GM23338 (cell line): ENCODE results near the gene MOB2. TPM values are rescaled to one million over a fixed set of nuclear protein-coding genes. Genes with fewer than 3 reads are reported as not detected.

Source experiments
- ATAC-seq: fragments of 200-7000 bp; cut with Tn5 transposase; 3 replicates; pipeline ENCODE4 v1.9.1; 2020
- DNase-seq: peaks from one replicate; pipeline ENCODE4 v3.0.0-alpha.2; 2015; ENCODE audit warnings: low spot score
- H2AFZ ChIP-seq: fragments of 200-600 bp; sonication (generic); 2 replicates; pipeline ENCODE4 v1.8.0; 2016; ENCODE audit warnings: antibody characterized with exemption, mild to moderate bottlenecking, moderate library complexity
- H3F3A ChIP-seq: fragments of 200-600 bp; sonication (generic); replicated peaks from 2 replicates; pipeline ENCODE4 v1.8.0; 2017; ENCODE audit warnings: antibody characterized with exemption, mixed run types, low read depth
- H3K27ac ChIP-seq: fragments of 200-600 bp; sonication (generic); 2 replicates; pipeline ENCODE4 v1.6.1; 2016; ENCODE audit warnings: low read depth
- H3K27me3 ChIP-seq: fragments of 200-600 bp; sonication (generic); 2 replicates; pipeline ENCODE4 v1.8.0; 2016; ENCODE audit warnings: mild to moderate bottlenecking, mixed run types, moderate library complexity; ENCODE audit not compliant: insufficient read depth
- H3K36me3 ChIP-seq: fragments of 200-600 bp; sonication (generic); 2 replicates; pipeline ENCODE4 v1.8.0; 2016; ENCODE audit warnings: mild to moderate bottlenecking; ENCODE audit not compliant: insufficient read depth
- H3K4me1 ChIP-seq: fragments of 200-600 bp; sonication (generic); 2 replicates; pipeline ENCODE4 v1.8.0; 2016; ENCODE audit warnings: mild to moderate bottlenecking, moderate library complexity; ENCODE audit not compliant: insufficient read depth
- H3K4me2 ChIP-seq: fragments of 200-600 bp; sonication (generic); 2 replicates; pipeline ENCODE4 v1.7.1; 2017; ENCODE audit warnings: mixed run types
- H3K4me3 ChIP-seq: fragments of 200-600 bp; sonication (generic); 2 replicates; pipeline ENCODE4 v1.6.1; 2016; ENCODE audit warnings: mixed run types
- H3K79me2 ChIP-seq: fragments of 200-600 bp; sonication (generic); replicated peaks from 2 replicates; pipeline ENCODE4 v1.8.0; 2017; ENCODE audit warnings: mild to moderate bottlenecking; ENCODE audit not compliant: insufficient read depth
- H3K9me2 ChIP-seq: fragments of 200-600 bp; sonication (generic); 2 replicates; pipeline ENCODE4 v1.8.0; 2017; ENCODE audit not compliant: insufficient read depth
- H4K20me1 ChIP-seq: fragments of 200-600 bp; sonication (generic); replicated peaks from 2 replicates; pipeline ENCODE4 v1.8.0; 2017; ENCODE audit warnings: mild to moderate bottlenecking; ENCODE audit not compliant: insufficient read depth
- H3K27ac Mint-ChIP-seq: 2 replicates; pipeline ENCODE4 v1.8.0; 2020; ENCODE audit warnings: inconsistent platforms, mild to moderate bottlenecking, moderate library complexity, mixed read lengths
- H3K27me3 Mint-ChIP-seq: 3 replicates; pipeline ENCODE4 v1.8.0; 2022; ENCODE audit warnings: low read depth, mild to moderate bottlenecking, moderate library complexity, mixed read lengths, inconsistent platforms; ENCODE audit not compliant: insufficient read depth, poor library complexity
- H3K36me3 Mint-ChIP-seq: 3 replicates; pipeline ENCODE4 v1.8.0; 2021; ENCODE audit warnings: low read depth, mild to moderate bottlenecking, inconsistent platforms, moderate library complexity, mixed read lengths
- H3K4me1 Mint-ChIP-seq: 3 replicates; pipeline ENCODE4 v1.8.0; 2020; ENCODE audit warnings: mild to moderate bottlenecking, inconsistent platforms, mixed read lengths
- H3K4me3 Mint-ChIP-seq: 3 replicates; pipeline ENCODE4 v1.8.0; 2021; ENCODE audit warnings: moderate library complexity, mild to moderate bottlenecking, inconsistent platforms, mixed read lengths
- H3K9me3 Mint-ChIP-seq: 3 replicates; pipeline ENCODE4 v1.8.0; 2020; ENCODE audit warnings: moderate library complexity, mild to moderate bottlenecking, inconsistent platforms, mixed read lengths
- CREB1 ChIP-seq: fragments of 250-450 bp; sonication (Bioruptor Pico); IDR thresholded peaks from 2 replicates; pipeline ENCODE4 v1.5.0; 2020; ENCODE audit warnings: low read depth, mild to moderate bottlenecking, moderate library complexity
- CTCF ChIP-seq, 2 experiments: fragments of 200-600 bp in 1 of 2; sonication (generic) in 1 of 2; conservative IDR thresholded peaks; 2 replicates each; pipeline versions ENCODE4 v1.5.1 to v1.6.1; 2016 to 2017; ENCODE audit warnings: antibody characterized with exemption in 2 of 2, low read depth in 2 of 2, mild to moderate bottlenecking in 2 of 2, moderate library complexity in 1 of 2
- ETS1 ChIP-seq: IDR thresholded peaks from 2 replicates; pipeline ENCODE4 v1.6.1; 2016; ENCODE audit warnings: antibody characterized with exemption
- EZH2 ChIP-seq: fragments of 200-600 bp; sonication (generic); IDR thresholded peaks from one replicate; pipeline ENCODE4 v1.8.0; 2017; ENCODE audit warnings: antibody characterized with exemption, mild to moderate bottlenecking, low read depth; ENCODE audit not compliant: unreplicated experiment
- EZH2phosphoT487 ChIP-seq: fragments of 200-600 bp; sonication (generic); IDR thresholded peaks from one replicate; pipeline ENCODE4 v1.8.1; 2018; ENCODE audit warnings: antibody characterized with exemption; ENCODE audit not compliant: unreplicated experiment
- JUNB ChIP-seq: IDR thresholded peaks from one replicate; pipeline ENCODE4 v1.6.1; 2016; ENCODE audit warnings: antibody characterized with exemption; ENCODE audit not compliant: unreplicated experiment
- NANOG ChIP-seq: IDR thresholded peaks from 2 replicates; pipeline ENCODE4 v1.6.1; 2016; ENCODE audit warnings: antibody characterized with exemption, borderline replicate concordance
- POLR2AphosphoS5 ChIP-seq: IDR thresholded peaks from 2 replicates; pipeline ENCODE4 v1.6.1; 2016; ENCODE audit warnings: antibody characterized with exemption, low read depth
- REST ChIP-seq: IDR thresholded peaks from one replicate; pipeline ENCODE4 v1.6.1; 2018; ENCODE audit warnings: antibody characterized with exemption; ENCODE audit not compliant: unreplicated experiment
- STAT1 ChIP-seq: IDR thresholded peaks from one replicate; pipeline ENCODE4 v1.6.1; 2016; ENCODE audit warnings: antibody characterized with exemption; ENCODE audit not compliant: unreplicated experiment
- ZNF114 ChIP-seq: fragments of 250-450 bp; sonication (Bioruptor Pico); IDR thresholded peaks from 2 replicates; pipeline ENCODE4 v1.5.0; 2020; ENCODE audit warnings: mild to moderate bottlenecking, moderate library complexity
- ZNF331 ChIP-seq: fragments of 250-450 bp; sonication (Bioruptor Pico); IDR thresholded peaks from 2 replicates; pipeline ENCODE4 v1.5.0; 2020; ENCODE audit warnings: low read depth, mild to moderate bottlenecking, moderate library complexity
- ZNF462 ChIP-seq: fragments of 250-450 bp; sonication (Bioruptor Pico); IDR thresholded peaks from 2 replicates; pipeline ENCODE4 v1.5.0; 2020; ENCODE audit warnings: mild to moderate bottlenecking, moderate library complexity
- polyA plus RNA-seq: library from polyadenylated mRNA; unstranded; fragments of >200 nt; fragmentation: Nextera tagmentation; extraction: Ambion mirVana; gene quantifications from 2 replicates; pipeline ENCODE4 v1.2.1, GENCODE V29; 2016
- total RNA-seq: library from RNA; depleted of rRNA; stranded (reverse); fragments of >200 nt; shearing (Covaris generic); gene quantifications from 2 replicates; pipeline ENCODE4 v1.2.3, GENCODE V29; 2014

The MOB2 gene
- total and polyA plus RNA-seq, 2 experiments from 2014 or later, result 10.1 to 19.7 TPM

- peaks cover 40% of the 10 kb centered on the region for H3K79me2 ChIP-seq
- H3K36me3 Mint-ChIP-seq, result peaks cover 5% of the 10 kb centered on the region
- TF ChIP-seq REST (no peak), POLR2AphosphoS5 (no peak), NANOG (no peak), ZNF331 (no peak), ZNF114 (CRISPR knock-in tag) (no peak), EZH2 (no peak), EZH2phosphoT487 (no peak), ZNF462 (no peak), CTCF (conservative IDR thresholded peaks at IDR 0.05; ENCODE audit: low read depth in 2 of 2) (no peak), STAT1 (no peak), ETS1 (no peak), CREB1 (CRISPR knock-in tag) (no peak), JUNB (no peak)
These were observed 13.3 kb upstream of the MOB2 start for GRCh38 chr11:1499899-1500298.

More at GRCh38 chr11:1499899-1500298, 13.3 kb upstream of the MOB2 start:
- DNase-seq, result no peak
- Histone ChIP-seq H3K27ac (no peak overlapping the region), H3K4me1 (no peaks in the 10 kb centered on the region), H3K27me3 (no peaks in the 10 kb centered on the region), H3K9me2 (no peaks in the 10 kb centered on the region), H3K36me3 (no peaks in the 10 kb centered on the region), H3F3A (no peaks in the 10 kb centered on the region), H4K20me1 (0 out of 2 replicates have a peak, but pooled peaks cover 4% of the 10 kb centered on the region), H3K4me2 (no peak overlapping the region), H2AFZ (no peak overlapping the region), H3K4me3 (no peak overlapping the region)
- Mint-ChIP-seq H3K27me3 (peaks cover 6% of the 10 kb centered on the region), H3K27ac (no peak overlapping the region), H3K9me3 (peaks cover 8% of the 10 kb centered on the region; the same call in 2 of the 3 replicates), H3K4me3 (no peak overlapping the region), H3K4me1 (peaks cover 15% of the 10 kb centered on the region)
- no peak for ATAC-seq
